ENCODE data around the gene GPX4. TPM values are rescaled to one million over a fixed set of nuclear protein-coding genes. Genes with fewer than 3 reads are reported as not detected.
A peak's percentile ranks its signal among the peaks of the same experiment; 100 is the strongest.

The GPX4 gene
- total and polyA plus RNA-seq, 2 of the 13 experiments (the other 11 are each of a cell fraction or from before 2014, with no cell fraction given) = 535 to 613 TPM

DNA sequence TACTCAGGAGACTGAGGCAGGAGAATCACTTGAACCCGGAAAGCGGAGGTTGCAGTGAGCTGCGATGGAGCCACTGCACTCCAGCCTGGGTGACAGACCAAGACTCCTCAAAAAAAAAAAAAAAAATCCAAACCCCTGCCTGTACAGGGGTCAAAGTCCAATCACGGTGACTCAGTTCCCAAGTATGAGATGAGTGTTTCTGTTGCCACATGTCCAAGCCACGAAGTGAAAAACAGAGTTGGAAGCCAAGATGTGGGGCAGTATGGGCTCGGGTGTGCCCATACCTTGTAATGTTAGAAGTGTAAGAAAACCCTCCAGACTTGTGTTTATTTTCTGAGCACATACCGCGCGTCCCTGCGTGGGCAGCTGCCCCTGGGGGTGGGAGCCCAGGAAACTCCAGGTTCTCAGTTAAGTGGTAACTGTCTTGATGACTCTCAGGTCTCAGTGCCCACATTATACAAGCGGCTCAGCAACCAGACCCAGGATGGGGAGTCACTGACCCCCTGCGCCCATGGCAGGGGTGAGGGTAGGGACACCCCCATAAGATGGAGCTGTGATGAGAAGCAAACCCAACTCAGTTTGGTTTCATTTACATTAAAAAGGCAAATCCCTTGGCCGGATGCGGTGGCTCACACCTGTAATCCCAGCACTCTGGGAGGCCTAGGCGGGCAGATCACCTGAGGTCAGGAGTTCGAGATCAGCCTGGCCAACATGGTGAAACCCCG, 1.2 kb upstream of the GPX4 start (continued):
- TF ChIP-seq TFAP4 (IDR thresholded peaks at IDR 0.05; ENCODE audit: borderline replicate concordance, low read depth) = no peak
- no peak for TF ChIP-seq ZNF282 (IDR thresholded peaks at IDR 0.05; ENCODE audit: partially characterized antibody)
- no peak for TF ChIP-seq ZBTB14 (CRISPR knock-in tag; IDR thresholded peaks at IDR 0.05)
- TF ChIP-seq ZNF33A (CRISPR knock-in tag; IDR thresholded peaks at IDR 0.05; ENCODE audit: borderline replicate concordance) = no peak
- no peak for TF ChIP-seq ZNF296 (CRISPR knock-in tag; conservative IDR thresholded peaks at IDR 0.05)
- 0 out of 4 replicates have a peak, but pooled peaks of 1 of the 2 experiments have one; percentile 5 for TF ChIP-seq NR2F1 (CRISPR knock-in tag; IDR thresholded peaks at IDR 0.05)
- TF ChIP-seq MTF1 (CRISPR knock-in tag; IDR thresholded peaks at IDR 0.05) = no peak
- TF ChIP-seq NFKBIZ (CRISPR knock-in tag; IDR thresholded peaks at IDR 0.05) = no peak
- TF ChIP-seq ZNF558 (CRISPR knock-in tag; IDR thresholded peaks at IDR 0.05; ENCODE audit: borderline replicate concordance) = no peak
- peak; percentile 63; the same call in 1 of the 2 replicates for TF ChIP-seq ZNF12 (CRISPR knock-in tag; IDR thresholded peaks at IDR 0.05)
- no peak for TF ChIP-seq ZNF775 (CRISPR knock-in tag; IDR thresholded peaks at IDR 0.05; ENCODE audit: borderline replicate concordance)
- no peak for TF ChIP-seq ZKSCAN5 (CRISPR knock-in tag; IDR thresholded peaks at IDR 0.05)
- TF ChIP-seq RFX1 (IDR thresholded peaks at IDR 0.05) = no peak
- TF ChIP-seq PBX3 (CRISPR knock-in tag; IDR thresholded peaks at IDR 0.05; ENCODE audit: borderline replicate concordance) = no peak
- no peak for TF ChIP-seq GTF2F1 (IDR thresholded peaks at IDR 0.05; ENCODE audit: low read length)
- TF ChIP-seq HMGA1 (CRISPR knock-in tag; conservative IDR thresholded peaks at IDR 0.05) = no peak
- no peak for TF ChIP-seq SPEN (CRISPR knock-in tag; IDR thresholded peaks at IDR 0.05; ENCODE audit: low read depth)
- no peak for TF ChIP-seq IRX3 (CRISPR knock-in tag; IDR thresholded peaks at IDR 0.05; ENCODE audit: borderline replicate concordance, low read depth)
- TF ChIP-seq ZMAT3 (CRISPR knock-in tag; conservative IDR thresholded peaks at IDR 0.05) = no peak
- no peak for TF ChIP-seq RNF219 (CRISPR knock-in tag; IDR thresholded peaks at IDR 0.05)
- no peak for TF ChIP-seq TBL1XR1 (IDR thresholded peaks at IDR 0.05; ENCODE audit: borderline replicate concordance, low read length, partially characterized antibody)
- no peak for TF ChIP-seq ZNF607 (CRISPR knock-in tag; IDR thresholded peaks at IDR 0.05; ENCODE audit: borderline replicate concordance)
- TF ChIP-seq HDAC6 (IDR thresholded peaks at IDR 0.05; ENCODE audit: low read depth, low read length) = no peak
- no peak for TF ChIP-seq DPF2 (CRISPR knock-in tag; IDR thresholded peaks at IDR 0.05; ENCODE audit: borderline replicate concordance, low read depth)
- TF ChIP-seq ZNF782 (CRISPR knock-in tag; IDR thresholded peaks at IDR 0.05; ENCODE audit: borderline replicate concordance) = no peak
